ENCODE results near the gene GPER1.

DNA sequence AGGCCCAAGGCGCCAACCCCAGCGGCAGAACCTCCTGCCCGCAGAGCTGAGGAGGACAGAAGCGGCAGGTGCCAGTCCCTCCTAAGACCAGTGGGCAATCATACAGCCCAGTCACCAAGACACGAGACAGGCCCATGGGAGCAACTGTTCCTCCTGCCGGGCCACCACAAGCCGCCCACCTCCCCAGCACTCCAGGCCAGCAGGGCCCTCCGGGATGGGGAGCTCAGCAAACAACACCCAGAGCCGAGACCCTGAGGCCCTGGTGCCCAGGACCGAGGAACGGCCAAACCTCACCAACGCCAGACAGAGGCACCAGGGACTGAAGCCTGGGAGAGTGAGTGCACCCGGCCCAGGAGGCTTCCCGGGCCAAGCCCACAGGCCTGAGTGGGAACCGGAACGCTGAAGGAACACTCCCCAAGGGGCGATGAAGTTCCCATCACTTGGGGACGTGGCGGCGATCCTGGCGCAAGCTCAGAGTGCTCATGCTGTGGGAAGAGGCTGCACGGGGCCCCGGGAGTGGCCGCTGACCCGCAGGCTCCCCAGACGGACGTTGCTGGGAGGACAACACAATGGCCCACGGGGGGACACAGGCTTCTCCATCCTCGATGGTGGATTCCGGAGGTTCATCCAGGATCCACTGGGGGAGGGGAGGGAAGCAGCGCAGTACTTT, 35.1 kb downstream of the GPER1 start:
- TF ChIP-seq, protein P1, sequence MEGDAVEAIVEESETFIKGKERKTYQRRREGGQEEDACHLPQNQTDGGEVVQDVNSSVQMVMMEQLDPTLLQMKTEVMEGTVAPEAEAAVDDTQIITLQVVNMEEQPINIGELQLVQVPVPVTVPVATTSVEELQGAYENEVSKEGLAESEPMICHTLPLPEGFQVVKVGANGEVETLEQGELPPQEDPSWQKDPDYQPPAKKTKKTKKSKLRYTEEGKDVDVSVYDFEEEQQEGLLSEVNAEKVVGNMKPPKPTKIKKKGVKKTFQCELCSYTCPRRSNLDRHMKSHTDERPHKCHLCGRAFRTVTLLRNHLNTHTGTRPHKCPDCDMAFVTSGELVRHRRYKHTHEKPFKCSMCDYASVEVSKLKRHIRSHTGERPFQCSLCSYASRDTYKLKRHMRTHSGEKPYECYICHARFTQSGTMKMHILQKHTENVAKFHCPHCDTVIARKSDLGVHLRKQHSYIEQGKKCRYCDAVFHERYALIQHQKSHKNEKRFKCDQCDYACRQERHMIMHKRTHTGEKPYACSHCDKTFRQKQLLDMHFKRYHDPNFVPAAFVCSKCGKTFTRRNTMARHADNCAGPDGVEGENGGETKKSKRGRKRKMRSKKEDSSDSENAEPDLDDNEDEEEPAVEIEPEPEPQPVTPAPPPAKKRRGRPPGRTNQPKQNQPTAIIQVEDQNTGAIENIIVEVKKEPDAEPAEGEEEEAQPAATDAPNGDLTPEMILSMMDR (IDR thresholded peaks at IDR 0.05; ENCODE audit: extremely low read depth in 1 of 2, insufficient read depth in 1 of 2, low read depth in 1 of 2, low read length in 2 of 2) = no peak
- TF ChIP-seq EZH2 (IDR thresholded peaks at IDR 0.05; ENCODE audit: borderline replicate concordance, low read depth, low read length, severe bottlenecking) = no peak
- TF ChIP-seq MYC (IDR thresholded peaks at IDR 0.05; ENCODE audit: low read depth, low read length) = no peak
- no peak for TF ChIP-seq FOS (IDR thresholded peaks at IDR 0.05; ENCODE audit: borderline replicate concordance, insufficient read depth, low read length)
- TF ChIP-seq, protein P2, sequence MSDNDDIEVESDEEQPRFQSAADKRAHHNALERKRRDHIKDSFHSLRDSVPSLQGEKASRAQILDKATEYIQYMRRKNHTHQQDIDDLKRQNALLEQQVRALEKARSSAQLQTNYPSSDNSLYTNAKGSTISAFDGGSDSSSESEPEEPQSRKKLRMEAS (IDR thresholded peaks at IDR 0.05; ENCODE audit: insufficient read depth, insufficient read length) = no peak
- TF ChIP-seq POLR2AphosphoS5 (IDR thresholded peaks at IDR 0.05; ENCODE audit: insufficient read depth, low read depth, low read length) = no peak
- TF ChIP-seq POLR2A (IDR thresholded peaks at IDR 0.05; ENCODE audit: low read depth, low read length) = no peak
